PC-3 (cell line): Measurements from ENCODE around the gene GPR183. TPM values are rescaled to one million over a fixed set of nuclear protein-coding genes. Genes with fewer than 3 reads are reported as not detected.

Experiments used
- ATAC-seq: fragments of 200-7000 bp; cut with Tn5 transposase; 2 replicates; pipeline ENCODE4 v1.9.1; 2020; ENCODE audit warnings: mild to moderate bottlenecking, moderate library complexity
- BruUV-seq: library from RNA; stranded (reverse); fragments of 400-500 nt; replicated peaks from 2 replicates; lab custom pipeline; 2021; lab: Mats Ljungman, UMichigan
- CTCF ChIA-PET: fragments of 300-600 bp; sonication (Branson Sonifier 250); formaldehyde crosslinking; loops from one replicate; lab custom pipeline; 2022; ENCODE audit warnings: antibody characterized with exemption; lab: Charles Lee
- POLR2A ChIA-PET: fragments of 300-600 bp; sonication (Branson Sonifier 250); formaldehyde crosslinking; loops from one replicate; lab custom pipeline; 2022; ENCODE audit warnings: antibody characterized with exemption; ENCODE audit not compliant: unreplicated experiment; lab: Charles Lee
- DNase-seq: peaks from one replicate; pipeline ENCODE4 v3.0.0-alpha.2; 2015
- H2AFZ ChIP-seq: fragments of 300-600 bp; sonication (generic); 2 replicates; pipeline ENCODE4 v1.6.0; 2016; ENCODE audit warnings: antibody characterized with exemption, low read length
- H3F3A ChIP-seq: fragments of 300-600 bp; sonication (generic); one replicate; pipeline ENCODE4 v1.6.0; 2017; ENCODE audit warnings: antibody characterized with exemption, low read length, control low read depth, mild to moderate bottlenecking; ENCODE audit not compliant: unreplicated experiment
- H3K27ac ChIP-seq: fragments of 300-600 bp; sonication (generic); 2 replicates; pipeline ENCODE4 v1.5.1; 2016; ENCODE audit warnings: mild to moderate bottlenecking, low read length
- H3K27me3 ChIP-seq: fragments of 300-600 bp; sonication (generic); 2 replicates; pipeline ENCODE4 v1.6.1; 2016; ENCODE audit warnings: low read length, mixed read lengths
- H3K36me3 ChIP-seq: fragments of 300-600 bp; sonication (generic); 2 replicates; pipeline ENCODE4 v1.6.1; 2016; ENCODE audit warnings: low read depth, mixed run types, low read length, mixed read lengths
- H3K4me1 ChIP-seq: fragments of 300-600 bp; sonication (generic); 2 replicates; pipeline ENCODE4 v1.5.1; 2016; ENCODE audit warnings: low read length; ENCODE audit not compliant: insufficient read depth
- H3K4me2 ChIP-seq: fragments of 300-600 bp; sonication (generic); 2 replicates; pipeline ENCODE4 v1.6.0; 2016; ENCODE audit warnings: low read length
- H3K4me3 ChIP-seq: fragments of 300-600 bp; sonication (generic); 2 replicates; pipeline ENCODE4 v1.5.1; 2016; ENCODE audit warnings: mild to moderate bottlenecking, low read length, mixed read lengths
- H3K79me2 ChIP-seq: fragments of 300-600 bp; sonication (generic); 2 replicates; pipeline ENCODE4 v1.6.1; 2017; ENCODE audit warnings: low read length, mixed read lengths
- H3K9ac ChIP-seq: fragments of 300-600 bp; sonication (generic); 2 replicates; pipeline ENCODE4 v1.6.0; 2016; ENCODE audit warnings: mild to moderate bottlenecking, low read length
- H3K9me2 ChIP-seq: fragments of 300-600 bp; sonication (generic); replicated peaks from 2 replicates; pipeline ENCODE4 v1.6.1; 2016; ENCODE audit warnings: mixed run types, low read length, mixed read lengths
- H3K9me3 ChIP-seq: fragments of 300-600 bp; sonication (generic); 2 replicates; pipeline ENCODE4 v1.6.1; 2016; ENCODE audit warnings: low read length, mixed read lengths
- H4K20me1 ChIP-seq: fragments of 300-600 bp; sonication (generic); 2 replicates; pipeline ENCODE4 v1.6.1; 2016; ENCODE audit warnings: low read length, mixed read lengths
- EZH2 ChIP-seq: fragments of 300-600 bp; sonication (generic); IDR thresholded peaks from one replicate; pipeline ENCODE4 v1.6.1; 2017; ENCODE audit warnings: antibody characterized with exemption, mild to moderate bottlenecking, low read length; ENCODE audit not compliant: unreplicated experiment
- EZH2phosphoT487 ChIP-seq: fragments of 300-600 bp; sonication (generic); IDR thresholded peaks from 2 replicates; pipeline ENCODE4 v1.6.1; 2018; ENCODE audit warnings: mild to moderate bottlenecking, antibody characterized with exemption, low read length, borderline replicate concordance
- intact Hi-C: fragments of 100-400 bp; cut with micrococcal nuclease; formaldehyde crosslinking; loops from 2 replicates; pipeline ENCODE4 v1.9.0; 2023
- total RNA-seq: library from RNA; depleted of rRNA; stranded (reverse); fragments of >200 nt; gene quantifications from 2 replicates; pipeline ENCODE4 v1.2.3, GENCODE V29; 2014
- TF ChIP-seq, protein P1 (sequence below): fragments of 300-600 bp; sonication (generic); conservative IDR thresholded peaks from 2 replicates; pipeline ENCODE4 v1.5.1; 2017; ENCODE audit warnings: antibody characterized with exemption, low read depth, mild to moderate bottlenecking, low read length

Gene GPR183
- total RNA-seq, 1 experiment from 2014 or later: not detected

DNA sequence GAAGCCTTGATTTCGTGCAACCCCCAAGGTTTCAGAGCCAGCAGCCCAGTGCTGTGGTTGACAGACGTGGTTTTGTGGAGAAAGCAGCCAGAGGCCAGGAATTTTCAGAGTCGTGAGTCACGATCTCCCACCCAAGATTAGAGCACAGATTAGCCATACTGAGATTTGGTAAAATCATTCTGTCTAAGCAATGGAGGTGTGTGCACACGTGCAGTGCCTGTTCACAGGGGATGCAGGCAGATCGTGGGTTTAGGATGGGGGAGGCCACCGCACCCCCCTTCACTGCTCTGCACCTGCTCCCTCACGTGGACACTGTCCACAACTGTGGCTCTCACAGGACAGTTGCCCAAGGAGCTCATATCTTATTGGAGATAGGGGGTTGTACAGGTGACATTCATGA is 46.6 kb upstream of the GPR183 start:
- Histone ChIP-seq H3K9me3 (no peaks in the 10 kb centered on the region), H3K36me3 (no peaks in the 10 kb centered on the region), H3K4me1 (peaks cover 22% of the 10 kb centered on the region), H4K20me1 (no peaks in the 10 kb centered on the region), H3F3A (no peaks in the 10 kb centered on the region), H3K27me3 (no peaks in the 10 kb centered on the region), H3K79me2 (no peaks in the 10 kb centered on the region), H2AFZ (no peak overlapping the region), H3K9me2 (no peaks in the 10 kb centered on the region), H3K9ac (no peak overlapping the region), H3K4me2 (no peak overlapping the region), H3K4me3 (no peak overlapping the region), H3K27ac (no peak overlapping the region)
- DNase-seq: no peak
- ChIA-PET CTCF (no interaction called here), POLR2A (no interaction called here)
- ATAC-seq: no peak
- TF ChIP-seq EZH2 (no peak), EZH2phosphoT487 (no peak)
- TF ChIP-seq, protein P1, sequence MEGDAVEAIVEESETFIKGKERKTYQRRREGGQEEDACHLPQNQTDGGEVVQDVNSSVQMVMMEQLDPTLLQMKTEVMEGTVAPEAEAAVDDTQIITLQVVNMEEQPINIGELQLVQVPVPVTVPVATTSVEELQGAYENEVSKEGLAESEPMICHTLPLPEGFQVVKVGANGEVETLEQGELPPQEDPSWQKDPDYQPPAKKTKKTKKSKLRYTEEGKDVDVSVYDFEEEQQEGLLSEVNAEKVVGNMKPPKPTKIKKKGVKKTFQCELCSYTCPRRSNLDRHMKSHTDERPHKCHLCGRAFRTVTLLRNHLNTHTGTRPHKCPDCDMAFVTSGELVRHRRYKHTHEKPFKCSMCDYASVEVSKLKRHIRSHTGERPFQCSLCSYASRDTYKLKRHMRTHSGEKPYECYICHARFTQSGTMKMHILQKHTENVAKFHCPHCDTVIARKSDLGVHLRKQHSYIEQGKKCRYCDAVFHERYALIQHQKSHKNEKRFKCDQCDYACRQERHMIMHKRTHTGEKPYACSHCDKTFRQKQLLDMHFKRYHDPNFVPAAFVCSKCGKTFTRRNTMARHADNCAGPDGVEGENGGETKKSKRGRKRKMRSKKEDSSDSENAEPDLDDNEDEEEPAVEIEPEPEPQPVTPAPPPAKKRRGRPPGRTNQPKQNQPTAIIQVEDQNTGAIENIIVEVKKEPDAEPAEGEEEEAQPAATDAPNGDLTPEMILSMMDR: no peak
- intact Hi-C loops: no loop called here
- BruUV-seq: no TSS peak

DNA sequence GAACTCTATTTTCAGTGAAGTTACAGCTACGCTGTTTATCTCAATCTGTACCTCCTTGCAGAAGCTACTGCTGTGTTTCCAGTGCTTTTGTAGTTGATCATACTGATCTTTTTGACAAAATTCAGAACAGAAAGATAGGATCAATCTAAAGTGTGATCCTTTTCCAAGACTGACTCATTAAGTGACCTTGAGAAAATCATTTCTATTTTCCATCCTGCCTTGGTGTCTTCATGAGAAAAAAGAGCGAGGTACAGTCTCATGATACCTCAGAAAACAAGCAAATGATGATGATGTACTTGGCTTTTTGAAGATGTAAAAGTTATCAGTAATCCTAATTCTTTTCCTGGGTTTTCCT is 46.0 kb upstream of the GPR183 start:
- Histone ChIP-seq H3K36me3 (no peaks in the 10 kb centered on the region), H3K9me2 (no peaks in the 10 kb centered on the region), H3K27me3 (no peaks in the 10 kb centered on the region), H3K27ac (no peak overlapping the region), H4K20me1 (no peaks in the 10 kb centered on the region), H3K4me1 (peaks cover 22% of the 10 kb centered on the region), H3K79me2 (no peaks in the 10 kb centered on the region), H3K9me3 (no peaks in the 10 kb centered on the region), H2AFZ (no peak overlapping the region), H3K4me2 (no peak overlapping the region), H3K9ac (no peak overlapping the region), H3F3A (no peaks in the 10 kb centered on the region), H3K4me3 (no peak overlapping the region)
- TF ChIP-seq, protein P1: no peak
- no peak for TF ChIP-seq EZH2phosphoT487
- TF ChIP-seq EZH2: no peak
- ChIA-PET POLR2A (no interaction called here), CTCF (no interaction called here)
- intact Hi-C loops: no loop called here
- ATAC-seq (no peak), DNase-seq (no peak)
- BruUV-seq: no TSS peak

GRCh38 chr13:99352351-99353245 is 45.4 kb upstream of the GPR183 start:
- Histone ChIP-seq H3K9ac (no peak overlapping the region), H3K27me3 (no peaks in the 10 kb centered on the region), H3K4me3 (no peak overlapping the region), H3K27ac (no peak overlapping the region), H3K9me2 (no peaks in the 10 kb centered on the region), H3K36me3 (no peaks in the 10 kb centered on the region), H3F3A (no peaks in the 10 kb centered on the region), H3K4me2 (no peak overlapping the region), H3K9me3 (no peaks in the 10 kb centered on the region), H4K20me1 (no peaks in the 10 kb centered on the region), H2AFZ (no peak overlapping the region), H3K4me1 (peaks cover 20% of the 10 kb centered on the region), H3K79me2 (no peaks in the 10 kb centered on the region)
- intact Hi-C loops: no loop called here
- POLR2A ChIA-PET: no interaction called here
- no TSS peak for BruUV-seq
- ATAC-seq (no peak), DNase-seq (no peak)
- TF ChIP-seq EZH2phosphoT487 (no peak), EZH2 (no peak)
- TF ChIP-seq, protein P1: no peak
- CTCF ChIA-PET: no interaction called here
